IMR-90 (cell line): ENCODE measurements around the gene PCNX2. TPM values are rescaled to one million over a fixed set of nuclear protein-coding genes. Genes with fewer than 3 reads are reported as not detected.

Experiments used
- ATAC-seq: fragments of 200-7000 bp; cut with Tn5 transposase; 2 replicates; pipeline ENCODE4 v1.9.1; 2020; ENCODE audit warnings: low read depth, mild to moderate bottlenecking, moderate library complexity
- BruUV-seq: library from RNA; stranded (reverse); fragments of 400-500 nt; replicated peaks from 2 replicates; lab custom pipeline; 2021; lab: Mats Ljungman, UMichigan
- CTCF ChIA-PET: fragments of 300-600 bp; formaldehyde crosslinking; extraction: SDS; loops from one replicate; lab custom pipeline; 2021; ENCODE audit warnings: antibody characterized with exemption; lab: Yijun Ruan, JAX
- POLR2A ChIA-PET: fragments of 300-600 bp; sonication (Branson Sonifier 250); formaldehyde crosslinking; loops from one replicate; lab custom pipeline; 2022; ENCODE audit warnings: antibody characterized with exemption; ENCODE audit not compliant: unreplicated experiment; lab: Charles Lee
- DNase-seq: peaks from one replicate; pipeline ENCODE4 v3.0.0; 2013
- H2AFZ ChIP-seq: replicated peaks from 2 replicates; pipeline ENCODE3; 2013; ENCODE audit warnings: low read length, mild to moderate bottlenecking; ENCODE audit not compliant: poor library complexity
- H2AK5ac ChIP-seq: 2 replicates; pipeline ENCODE4 v1.6.1; 2013; ENCODE audit warnings: low read depth, low read length, inconsistent platforms
- H2AK9ac ChIP-seq: replicated peaks from 2 replicates; pipeline ENCODE3; 2013; ENCODE audit warnings: mild to moderate bottlenecking, low read depth, low read length, moderate library complexity; ENCODE audit not compliant: poor library complexity
- H2BK120ac ChIP-seq: 2 replicates; pipeline ENCODE4 v1.6.1; 2013; ENCODE audit warnings: low read depth, low read length, inconsistent platforms
- H2BK15ac ChIP-seq: 3 replicates; pipeline ENCODE4 v1.6.1; 2013; ENCODE audit warnings: low read depth, low read length, inconsistent platforms
- H2BK20ac ChIP-seq: 2 replicates; pipeline ENCODE4 v1.6.1; 2013; ENCODE audit warnings: low read depth, mild to moderate bottlenecking, inconsistent platforms, low read length, moderate library complexity
- H2BK5ac ChIP-seq: 2 replicates; pipeline ENCODE4 v1.6.1; 2013; ENCODE audit warnings: mild to moderate bottlenecking, low read depth, low read length, inconsistent platforms; ENCODE audit not compliant: poor library complexity, severe bottlenecking
- H3K14ac ChIP-seq: replicated peaks from 2 replicates; pipeline ENCODE4 v1.6.1; 2013; ENCODE audit warnings: low read depth, low read length, inconsistent platforms
- H3K18ac ChIP-seq: 2 replicates; pipeline ENCODE4 v1.6.1; 2013; ENCODE audit warnings: low read depth, low read length, control low read depth
- H3K23ac ChIP-seq: 2 replicates; pipeline ENCODE4 v1.6.1; 2013; ENCODE audit warnings: low read depth, low read length, inconsistent platforms
- H3K27ac ChIP-seq: 2 replicates; pipeline ENCODE4 v1.5.1; 2013; ENCODE audit warnings: mild to moderate bottlenecking, control low read depth, low read length; ENCODE audit not compliant: insufficient read depth
- H3K27me3 ChIP-seq: 2 replicates; pipeline ENCODE4 v1.6.1; 2013; ENCODE audit warnings: low read length; ENCODE audit not compliant: control insufficient read depth, insufficient read depth
- H3K36me3 ChIP-seq: 2 replicates; pipeline ENCODE4 v1.6.1; 2013; ENCODE audit warnings: low read length, mixed read lengths; ENCODE audit not compliant: control insufficient read depth, insufficient read depth
- H3K4ac ChIP-seq: 2 replicates; pipeline ENCODE4 v1.6.1; 2013; ENCODE audit warnings: low read depth, low read length, inconsistent platforms
- H3K4me1 ChIP-seq: 2 replicates; pipeline ENCODE4 v1.6.1; 2013; ENCODE audit warnings: low read length, mixed read lengths; ENCODE audit not compliant: control insufficient read depth, insufficient read depth
- H3K4me2 ChIP-seq: 2 replicates; pipeline ENCODE4 v1.6.1; 2013; ENCODE audit warnings: low read depth, mild to moderate bottlenecking, control low read depth, low read length, moderate library complexity
- H3K4me3 ChIP-seq: 2 replicates; pipeline ENCODE4 v1.5.1; 2013; ENCODE audit warnings: low read depth, mild to moderate bottlenecking, control low read depth, low read length, moderate library complexity; ENCODE audit not compliant: insufficient read depth
- H3K56ac ChIP-seq: 2 replicates; pipeline ENCODE4 v1.6.1; 2013; ENCODE audit warnings: low read length, inconsistent platforms; ENCODE audit not compliant: insufficient read depth; ENCODE audit errors: extremely low read depth
- H3K79me1 ChIP-seq, 2 experiments: 2 replicates each; pipeline ENCODE4 v1.6.1; 2013; ENCODE audit warnings: low read length in 2 of 2, inconsistent platforms in 1 of 2, low read depth in 1 of 2
- H3K9ac ChIP-seq: 2 replicates; pipeline ENCODE4 v1.6.1; 2013; ENCODE audit warnings: low read depth, low read length, control low read depth
- H3K9me1 ChIP-seq: 2 replicates; pipeline ENCODE4 v1.6.1; 2013; ENCODE audit warnings: low read length, inconsistent platforms; ENCODE audit not compliant: insufficient read depth
- H3K9me3 ChIP-seq: 2 replicates; pipeline ENCODE4 v1.6.1; 2013; ENCODE audit warnings: low read length; ENCODE audit not compliant: control insufficient read depth, insufficient read depth
- H4K20me1 ChIP-seq: 2 replicates; pipeline ENCODE4 v1.6.1; 2013; ENCODE audit warnings: low read length, inconsistent platforms; ENCODE audit not compliant: insufficient read depth
- H4K5ac ChIP-seq: 2 replicates; pipeline ENCODE4 v1.6.1; 2013; ENCODE audit warnings: mild to moderate bottlenecking, low read depth, low read length, control low read depth
- H4K8ac ChIP-seq, 2 experiments: 2 replicates each; pipeline ENCODE4 v1.6.1; 2013; ENCODE audit warnings: low read depth in 2 of 2, low read length in 2 of 2, control low read depth in 1 of 2, inconsistent platforms in 1 of 2
- H4K91ac ChIP-seq: 2 replicates; pipeline ENCODE4 v1.6.1; 2013; ENCODE audit warnings: low read depth, low read length, inconsistent platforms; ENCODE audit not compliant: insufficient read depth
- CEBPB ChIP-seq: IDR thresholded peaks from 2 replicates; pipeline ENCODE4 v1.6.1; 2012; ENCODE audit warnings: low read depth, low read length, improper control_type of control experiment
- FOS ChIP-seq: fragments of 150-350 bp; IDR thresholded peaks from 2 replicates; pipeline ENCODE4 v1.6.1; 2016; ENCODE audit warnings: low read depth, low read length
- RFX5 ChIP-seq: IDR thresholded peaks from 2 replicates; pipeline ENCODE4 v1.8.0; 2012; ENCODE audit warnings: low read depth, mild to moderate bottlenecking, low read length, moderate library complexity
- WGBS, 2 experiments: methylation state at CpG; one replicate each; pipeline versions ENCODE4 v1.1.5 to v1.1.7; 2013; ENCODE audit warnings: missing lambda C conversion rate in 2 of 2; ENCODE audit not compliant: insufficient read length in 1 of 2; ENCODE audit errors: extremely low coverage in 2 of 2; 5-methylcytosine and 5-hydroxymethylcytosine counted together
- dilution Hi-C: fragments of 300-500 bp; cut with HindIII; formaldehyde crosslinking; loops from one replicate; pipeline ENCODE4 v1.14.3; 2018; ENCODE audit warnings: low sequenced_read_pairs; ENCODE audit not compliant: unreplicated experiment
- in situ Hi-C: fragments of 300-500 bp; cut with MboI; formaldehyde crosslinking; loops from 3 replicates; pipeline ENCODE4 v1.14.3; 2019; ENCODE audit warnings: low sequenced_read_pairs, inconsistent platforms, mixed read lengths
- intact Hi-C: fragments of 100-400 bp; cut with micrococcal nuclease; formaldehyde crosslinking; loops from 2 replicates; pipeline ENCODE4 v1.10.0; 2022
- polyA plus RNA-seq, 3 experiments: library from polyadenylated mRNA; depleted of rRNA; stranded (reverse); fragments of >200 nt; gene quantifications; 2 replicates each; pipeline ENCODE4 v1.2.3, GENCODE V29; 2012; ENCODE audit warnings: low replicate concordance in 1 of 3
- total RNA-seq: library from RNA; depleted of rRNA; stranded (reverse); fragments of >200 nt; gene quantifications from 2 replicates; pipeline ENCODE4 v1.2.3, GENCODE V29; 2012

Gene PCNX2
- total and polyA plus RNA-seq, 2 of the 4 experiments (the other 2 are of a cell fraction): 15.9 to 22.6 TPM

DNA sequence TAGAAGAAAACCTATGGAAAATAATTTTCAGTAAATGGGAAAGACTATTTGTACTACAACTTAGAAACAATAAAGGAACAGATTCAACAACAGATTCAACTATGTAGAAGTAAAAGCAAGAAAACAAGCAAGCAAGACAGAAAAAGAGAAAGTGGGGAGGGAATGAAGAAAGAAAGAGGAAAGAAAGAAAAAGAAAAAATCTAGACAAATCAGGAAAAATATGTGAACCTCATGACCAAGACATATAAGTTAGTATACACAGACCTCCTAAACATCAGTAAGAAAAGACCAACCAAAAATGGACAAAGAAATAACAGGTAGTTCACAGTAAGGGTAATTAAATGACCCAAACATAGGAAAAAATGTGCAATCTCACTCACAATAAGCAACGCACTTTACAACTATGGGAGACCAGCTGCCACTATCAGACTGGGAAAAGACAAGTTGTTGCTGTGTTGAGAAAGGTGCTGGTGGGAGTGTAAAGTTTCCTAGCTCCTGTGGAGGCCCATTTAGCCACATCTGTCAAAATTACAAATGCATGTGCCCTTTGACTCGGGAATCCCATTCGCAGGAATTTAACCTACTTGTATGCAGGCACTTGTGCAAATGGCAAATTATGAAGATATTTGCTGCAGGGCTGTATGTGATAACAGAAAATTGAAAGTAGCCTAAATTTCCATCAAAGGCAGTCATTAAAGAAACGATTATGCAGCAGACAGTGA lies 18.1 kb upstream of the PCNX2 start:
- no peak overlapping the region for H3K27ac ChIP-seq
- DNase-seq: no peak
- H2AK9ac ChIP-seq: no peak overlapping the region
- TF ChIP-seq CEBPB (no peak), RFX5 (no peak), FOS (no peak)
- dilution Hi-C loops: no loop called here
- H3K4me1 ChIP-seq: no peaks in the 10 kb centered on the region
- H3K27me3 ChIP-seq: peaks cover 2% of the 10 kb centered on the region; the same call in 1 of the 2 replicates
- H3K14ac ChIP-seq: no peak overlapping the region
- no peak overlapping the region for H3K23ac ChIP-seq
- H2BK15ac ChIP-seq: no peak overlapping the region
- no peak overlapping the region for H4K5ac ChIP-seq
- H2AK5ac ChIP-seq: no peak overlapping the region
- H2BK120ac ChIP-seq: no peak overlapping the region
- H3K18ac ChIP-seq: no peak overlapping the region
- H4K91ac ChIP-seq: no peak overlapping the region
- no peaks in the 10 kb centered on the region for H3K9me1 ChIP-seq
- in situ Hi-C loops: no loop called here
- H2BK20ac ChIP-seq: no peak overlapping the region
- H3K4me2 ChIP-seq: no peak overlapping the region
- H3K56ac ChIP-seq: no peak overlapping the region
- POLR2A ChIA-PET: no interaction called here
- CTCF ChIA-PET: interaction anchor here (0.6 kb wide), 1 partner anchor 1016 kb away, joined by 3 read pairs; no protein-coding TSS in a partner anchor
- WGBS, 2 experiments: no CpG with 5 or more reads among the region's 4 CpGs
- no peak overlapping the region for H3K4me3 ChIP-seq
- H2BK5ac ChIP-seq: no peak overlapping the region
- no peaks in the 10 kb centered on the region for H4K20me1 ChIP-seq
- intact Hi-C loops: no loop called here
- H3K36me3 ChIP-seq: no peaks in the 10 kb centered on the region
- BruUV-seq: no TSS peak
- no peaks in the 10 kb centered on the region for H3K79me1 ChIP-seq
- H3K9ac ChIP-seq: no peak overlapping the region
- no peak overlapping the region for H2AFZ ChIP-seq
- ATAC-seq: no peak
- no peaks in the 10 kb centered on the region for H3K9me3 ChIP-seq
- H3K4ac ChIP-seq: no peak overlapping the region
- no peak overlapping the region for H4K8ac ChIP-seq
